Activated naive CD4-positive, alpha-beta T cell treated with anti-CD3 and anti-CD28 coated beads, Interleukin-2, amount 50 U/mL, for 72 hours (primary cell): Measurements from ENCODE around the gene IL17REL. TPM values are rescaled to one million over a fixed set of nuclear protein-coding genes. Genes with fewer than 3 reads are reported as not detected.

ENCODE experiments used
- ATAC-seq, 2 donors: fragments of 150-1000 bp; cut with Tn5 transposase; 2 replicates each; pipeline ENCODE4 v1.10.0; 2021; ENCODE audit warnings: mild to moderate bottlenecking in 2 of 2, moderate library complexity in 2 of 2
- DNase-seq, 2 donors: peaks; one replicate each; pipeline ENCODE4 v3.0.0; 2021 to 2022; ENCODE audit warnings: low spot score in 2 of 2
- H3K27ac Mint-ChIP-seq, 2 donors: one replicate each; pipeline ENCODE4 v1.8.0; 2022; ENCODE audit warnings: mild to moderate bottlenecking in 2 of 2, mixed read lengths in 2 of 2
- H3K36me3 Mint-ChIP-seq, 2 donors: one replicate each; pipeline ENCODE4 v1.8.0; 2022; ENCODE audit warnings: mixed read lengths in 2 of 2
- H3K9me3 Mint-ChIP-seq, 2 donors: one replicate each; pipeline ENCODE4 v1.8.0; 2022; ENCODE audit warnings: mixed read lengths in 2 of 2
- total RNA-seq, 2 donors: library from RNA; stranded (reverse); gene quantifications; one replicate each; pipeline ENCODE4 v1.2.3, GENCODE V29; 2022

Gene IL17REL
- total RNA-seq: under 1 TPM; 0.11 to 0.12 TPM

- DNase-seq (peak in 1 of 2 donors; percentile 38), ATAC-seq (no peak)
- Mint-ChIP-seq H3K27ac (no peak within 1 kb of the TSS), H3K36me3 (no peaks in the 10 kb centered on the region), H3K9me3 (no peaks in the 10 kb centered on the region)
These were observed at the start of gene IL17REL for GRCh38 chr22:50012211-50013181. Gene IL17REL, minus strand, starts transcription at chr22:50012765. Its CDS starts 119 bp downstream, at chr22:50012646.

DNA sequence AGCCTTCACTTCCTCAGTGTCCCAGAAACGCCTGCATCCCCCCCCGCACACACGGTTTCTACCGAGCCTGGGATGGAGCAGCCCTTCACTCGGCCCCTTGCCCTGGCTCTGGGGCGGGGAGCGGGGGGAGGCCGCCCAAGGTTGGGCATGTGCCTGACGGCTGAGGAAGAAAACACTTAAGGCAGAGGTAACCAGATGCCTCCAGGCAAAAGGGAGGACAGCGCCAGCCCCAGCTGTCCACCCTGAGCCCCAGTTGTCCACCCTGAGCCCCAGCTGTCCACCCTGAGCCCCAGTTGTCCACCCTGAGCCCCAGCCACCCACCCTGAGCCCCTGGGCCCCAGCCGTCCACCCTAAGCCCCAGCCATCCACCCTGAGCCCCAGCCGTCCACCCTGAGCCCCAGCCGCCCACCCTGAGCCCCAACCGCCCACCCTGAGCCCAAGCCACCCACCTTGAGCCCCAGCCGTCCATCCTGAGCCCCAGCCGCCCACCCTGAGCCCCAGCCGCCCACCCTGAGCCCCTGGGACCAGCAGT lies 49.3 kb upstream of the IL17REL start:
- H3K36me3 Mint-ChIP-seq: no peaks in the 10 kb centered on the region
- H3K9me3 Mint-ChIP-seq: no peaks in the 10 kb centered on the region
- H3K27ac Mint-ChIP-seq: no peak overlapping the region
- ATAC-seq: no peak
- no peak for DNase-seq

DNA sequence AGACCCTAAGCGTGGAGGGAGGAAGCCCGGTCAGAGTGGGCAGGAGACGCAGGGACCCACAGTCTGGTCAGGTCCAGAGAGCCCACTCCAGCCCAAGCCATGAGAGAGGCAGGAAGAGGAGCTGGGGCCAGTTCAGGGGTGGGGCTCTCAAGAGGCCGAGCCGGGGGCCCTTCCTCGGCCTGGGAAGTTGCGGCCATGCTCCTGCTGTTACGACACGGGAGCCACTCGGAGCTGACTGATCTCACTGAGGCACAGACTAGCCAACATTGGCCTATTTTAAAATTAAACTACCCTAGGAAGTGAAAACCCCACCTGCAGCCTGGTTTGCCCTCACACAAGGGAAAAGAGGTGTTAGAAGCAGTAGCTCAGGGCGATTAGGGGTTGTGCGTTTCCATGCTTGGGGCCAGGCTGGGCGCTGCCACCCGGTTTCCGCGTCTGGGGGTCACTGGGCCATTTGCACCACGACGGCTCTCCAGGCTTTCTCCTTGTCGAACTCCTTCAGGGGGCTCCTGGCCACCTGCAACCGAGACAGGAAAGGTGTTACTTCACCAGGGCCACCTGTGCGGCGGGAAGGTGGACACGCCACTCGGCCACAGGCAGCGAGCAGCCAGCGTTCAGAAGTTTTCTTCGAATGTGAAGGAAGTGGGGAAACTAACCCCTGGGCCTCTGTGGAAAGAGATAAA lies 48.7 kb upstream of the IL17REL start:
- ATAC-seq (no peak), DNase-seq (no peak)
- Mint-ChIP-seq H3K36me3 (no peaks in the 10 kb centered on the region), H3K27ac (no peak overlapping the region), H3K9me3 (no peaks in the 10 kb centered on the region)

GRCh38 chr22:50060441-50061140 lies 48.0 kb upstream of the IL17REL start:
- no peaks in the 10 kb centered on the region for H3K36me3 Mint-ChIP-seq
- no peaks in the 10 kb centered on the region for H3K9me3 Mint-ChIP-seq
- H3K27ac Mint-ChIP-seq: no peak overlapping the region
- ATAC-seq (no peak), DNase-seq (no peak)

DNA sequence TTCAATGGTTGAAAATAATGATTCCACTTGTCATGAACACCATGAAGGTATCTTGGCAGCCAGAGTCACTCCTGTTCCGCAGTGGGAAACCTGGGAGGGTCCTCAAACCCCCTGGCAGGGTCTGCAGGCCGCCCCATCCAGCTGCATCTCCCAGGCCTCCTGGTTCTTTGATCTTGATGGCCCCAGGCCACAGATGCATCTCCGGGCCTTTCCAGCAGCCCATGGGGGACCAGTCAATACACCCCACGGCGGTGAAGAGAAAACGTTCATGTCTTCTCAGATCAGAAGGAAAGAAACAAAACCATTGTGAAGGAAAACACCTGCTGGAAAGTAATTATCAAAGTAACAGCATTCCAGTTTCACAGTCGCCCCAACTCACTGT lies 47.3 kb upstream of the IL17REL start:
- DNase-seq: no peak
- Mint-ChIP-seq H3K36me3 (no peaks in the 10 kb centered on the region), H3K27ac (no peak overlapping the region), H3K9me3 (no peaks in the 10 kb centered on the region)
- no peak for ATAC-seq

DNA sequence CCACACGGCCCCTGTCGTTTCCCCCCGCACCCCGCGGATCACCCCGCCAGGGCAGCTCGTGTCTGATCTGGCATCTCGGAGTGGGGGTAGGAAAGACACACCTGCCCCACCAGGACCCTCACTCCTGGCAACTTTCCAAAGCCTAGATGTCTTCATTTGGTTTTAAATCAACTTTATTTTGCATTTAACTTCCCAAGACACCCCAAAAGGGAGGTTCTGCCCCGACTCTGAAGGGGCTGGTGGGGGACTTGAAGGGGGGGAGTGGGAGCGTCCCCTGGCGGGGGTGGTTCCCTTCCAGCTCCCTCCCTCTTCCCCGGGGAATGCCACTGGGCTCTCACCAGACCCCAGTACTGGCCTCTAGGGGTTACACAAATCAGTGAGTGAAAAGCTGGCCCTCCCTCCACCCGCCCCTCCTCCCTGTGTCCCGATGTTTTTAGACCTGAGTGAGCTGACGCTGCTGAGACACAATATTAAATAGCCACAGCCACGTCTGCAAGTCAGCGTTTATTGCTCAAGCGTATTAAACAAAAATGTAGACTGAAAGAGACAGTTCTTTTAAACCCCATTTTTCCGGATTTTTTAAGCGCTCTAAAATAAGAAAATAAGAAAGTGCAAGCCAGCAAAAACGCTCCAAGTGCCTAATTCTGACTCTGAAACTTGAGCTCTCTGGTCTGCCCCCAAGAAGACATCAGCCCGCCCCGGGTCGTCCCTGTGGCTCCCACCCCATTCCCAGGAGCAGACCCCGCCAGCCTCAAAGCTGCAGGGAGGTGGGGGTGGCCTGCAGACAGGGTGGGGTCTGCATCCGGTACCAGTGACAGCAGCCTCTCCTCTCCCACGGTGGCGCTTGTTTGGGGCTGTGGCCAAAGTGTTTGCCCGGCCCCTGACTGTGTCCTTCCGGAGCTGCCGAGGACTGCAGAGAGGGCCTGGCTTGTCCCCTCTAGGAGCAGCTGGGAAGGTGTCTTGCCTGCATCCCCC lies 46.6 kb upstream of the IL17REL start:
- DNase-seq (no peak), ATAC-seq (no peak)
- Mint-ChIP-seq H3K36me3 (no peaks in the 10 kb centered on the region), H3K9me3 (no peaks in the 10 kb centered on the region), H3K27ac (no peak overlapping the region)

- no peak within 1 kb of the TSS for H3K27ac Mint-ChIP-seq
- H3K9me3 Mint-ChIP-seq: peaks cover 3 to 5% of the 10 kb centered on the region in 2 donors
- ATAC-seq (no peak), DNase-seq (no peak)
- peaks cover 0 to 9% of the 10 kb centered on the region in 2 donors for H3K36me3 Mint-ChIP-seq
These were observed 45.7 kb upstream of the IL17REL start, which contains the start of gene TTLL8 for GRCh38 chr22:50058061-50058905. Gene TTLL8, minus strand, starts transcription at chr22:50058298.

GRCh38 chr22:50057278-50058060 lies 44.9 kb upstream of the IL17REL start:
- Mint-ChIP-seq H3K9me3 (peaks cover 3 to 5% of the 10 kb centered on the region in 2 donors), H3K36me3 (peaks cover 0 to 9% of the 10 kb centered on the region in 2 donors), H3K27ac (no peak overlapping the region)
- ATAC-seq (no peak), DNase-seq (no peak)

- Mint-ChIP-seq H3K27ac (no peak overlapping the region), H3K9me3 (peaks cover 3 to 5% of the 10 kb centered on the region in 2 donors), H3K36me3 (peaks cover 0 to 9% of the 10 kb centered on the region in 2 donors)
- no peak for ATAC-seq
- no peak for DNase-seq
These were observed 43.8 kb upstream of the IL17REL start for GRCh38 chr22:50056214-50056972.

DNA sequence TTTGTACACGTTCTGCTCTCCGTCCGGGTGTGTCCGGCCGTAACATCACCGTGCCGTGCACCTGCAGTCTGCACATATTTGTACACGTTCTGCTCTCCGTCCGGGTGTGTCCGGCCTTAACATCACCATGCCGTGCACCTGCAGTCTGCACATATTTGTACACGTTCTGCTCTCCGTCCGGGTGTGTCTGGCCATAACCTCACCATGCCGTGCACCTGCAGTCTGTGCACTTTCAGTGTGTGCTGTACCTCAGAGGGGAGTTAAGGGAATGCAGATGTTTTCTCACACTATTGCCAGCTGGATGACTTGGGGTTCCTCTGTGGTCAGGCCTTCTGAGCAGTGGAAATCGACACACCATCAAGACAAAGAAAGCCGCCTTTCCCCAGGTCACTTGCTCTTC lies 41.3 kb upstream of the IL17REL start:
- ATAC-seq (no peak), DNase-seq (no peak)
- H3K27ac Mint-ChIP-seq: no peak overlapping the region
- H3K36me3 Mint-ChIP-seq: peaks cover 0 to 9% of the 10 kb centered on the region in 2 donors
- peaks cover 3 to 5% of the 10 kb centered on the region in 2 donors for H3K9me3 Mint-ChIP-seq

DNA sequence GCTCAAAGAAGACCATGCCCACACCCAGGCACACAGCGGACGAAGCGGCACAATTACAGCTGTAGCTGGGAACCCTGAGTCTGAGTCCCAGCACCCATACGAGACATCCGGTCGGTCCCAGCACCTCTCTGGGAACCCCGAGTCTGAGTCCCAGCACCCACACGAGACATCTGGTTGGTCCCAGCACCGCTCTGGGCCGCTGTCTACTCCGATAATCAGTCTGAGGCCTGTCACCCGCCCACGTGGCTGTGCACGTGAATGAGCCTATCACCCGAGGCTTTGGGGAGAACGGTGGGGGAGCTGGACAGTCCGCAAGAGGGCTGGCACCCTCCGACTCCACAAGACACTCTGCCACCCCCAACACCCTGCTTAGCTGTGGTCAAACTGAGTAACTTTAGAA lies 39.4 kb upstream of the IL17REL start:
- H3K36me3 Mint-ChIP-seq: peaks cover 0 to 9% of the 10 kb centered on the region in 2 donors
- H3K9me3 Mint-ChIP-seq: peaks cover 3 to 5% of the 10 kb centered on the region in 2 donors
- ATAC-seq (no peak), DNase-seq (no peak)
- no peak overlapping the region for H3K27ac Mint-ChIP-seq

- Mint-ChIP-seq H3K36me3 (peaks cover 0 to 9% of the 10 kb centered on the region in 2 donors), H3K27ac (no peak overlapping the region), H3K9me3 (peaks cover 3 to 5% of the 10 kb centered on the region in 2 donors)
- no peak for DNase-seq
- no peak for ATAC-seq
These were observed 37.0 kb upstream of the IL17REL start for GRCh38 chr22:50049299-50050195.

- H3K27ac Mint-ChIP-seq: no peak overlapping the region
- no peak for ATAC-seq
- no peak for DNase-seq
- peaks cover 2% of the 10 kb centered on the region in 2 donors for H3K9me3 Mint-ChIP-seq
- H3K36me3 Mint-ChIP-seq: peaks cover 0 to 6% of the 10 kb centered on the region in 2 donors
These were observed 36.3 kb upstream of the IL17REL start for GRCh38 chr22:50048836-50049235.
